Measurements from ENCODE around the gene DEFB119. TPM values are rescaled to one million over a fixed set of nuclear protein-coding genes. Genes with fewer than 3 reads are reported as not detected.

Gene DEFB119
- not detected for total RNA-seq

GRCh38 chr20:31390490-31390889 lies at the start of gene DEFB119:
DEFB119 (minus strand) TSS chr20:31390590; CDS start chr20:31390483, 107 bp downstream.

GRCh38 chr20:31406115-31406514 lies 15.7 kb upstream of the DEFB119 start, which contains the start of gene DEFB121:
DEFB121 (minus strand) TSS chr20:31406215; CDS start chr20:31406152, 63 bp downstream.

GRCh38 chr20:31368301-31368700 lies 22.1 kb downstream of the DEFB119 start, which contains the start of gene DEFB118:
DEFB118 (plus strand) TSS chr20:31368601; CDS start chr20:31368651, 50 bp downstream.

Small RNAs within 50 kb of the gene (small RNA-seq; reads per million reads assigned to genes)
- not detected for gene DEFB117 (ENCODE audit: low replicate concordance)
- not detected for gene RF00561 (ENCODE audit: low replicate concordance)
- gene RNA5SP480 (ENCODE audit: low replicate concordance) = not detected

Other genes with a start within 250 kb of the DEFB119 start
- not detected for gene DEFB115, start 132.9 kb downstream of the DEFB119 start, total RNA-seq
- not detected for gene DEFB116, start 82.0 kb downstream of the DEFB119 start, total RNA-seq
- not detected for gene DEFB118, start 22.0 kb downstream of the DEFB119 start, total RNA-seq
- not detected for gene DEFB121, start 15.6 kb upstream of the DEFB119 start, total RNA-seq
- gene DEFB123, start 50.0 kb upstream of the DEFB119 start, total RNA-seq = not detected
- gene DEFB124, start 84.5 kb upstream of the DEFB119 start, total RNA-seq = not detected
- gene REM1, start 84.7 kb upstream of the DEFB119 start, total RNA-seq = 0.31 TPM
- 49.5 TPM for gene HM13, start 123.9 kb upstream of the DEFB119 start, total RNA-seq
- gene ID1, start 214.7 kb upstream of the DEFB119 start, total RNA-seq = 26.0 TPM
- gene COX4I2, start 247.3 kb upstream of the DEFB119 start, total RNA-seq = not detected

Measured in parietal lobe (tissue), 2 donors.